GM18870 (cell line): ENCODE results near the gene EYA2.
A peak's percentile ranks its signal among the peaks of the same experiment; 100 is the strongest.

Source experiments
- ATAC-seq: cut with Tn5 transposase; IDR thresholded peaks from one replicate; pipeline ENCODE4 v1.9.1; 2021; ENCODE audit warnings: moderate library complexity; ENCODE audit not compliant: unreplicated experiment

The EYA2 gene

GRCh38 chr20:46975976-46976375 lies 81.3 kb downstream of the EYA2 start:
- no peak for ATAC-seq

DNA sequence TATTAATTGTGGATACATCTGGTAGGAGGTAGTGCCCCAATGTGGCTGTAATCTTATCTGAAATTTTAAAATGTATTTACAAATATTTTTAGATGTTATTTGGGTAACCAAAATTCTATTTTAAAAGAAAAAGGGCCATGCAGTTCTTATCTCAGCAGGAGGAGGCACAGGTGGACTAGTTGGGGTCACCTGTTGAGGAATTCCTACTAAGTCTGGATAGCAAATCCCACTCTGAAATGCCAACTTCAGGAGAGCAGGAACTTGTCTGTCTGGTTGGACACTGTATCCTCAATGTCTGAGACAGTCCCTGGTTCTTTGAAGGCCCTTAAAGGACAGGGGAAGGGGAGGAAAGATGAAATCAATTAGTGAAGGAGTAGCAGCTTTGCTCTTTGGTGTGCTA lies 82.6 kb downstream of the EYA2 start:
- no peak for ATAC-seq

- no peak for ATAC-seq
These were observed 83.4 kb downstream of the EYA2 start for GRCh38 chr20:46977909-46978588.

DNA sequence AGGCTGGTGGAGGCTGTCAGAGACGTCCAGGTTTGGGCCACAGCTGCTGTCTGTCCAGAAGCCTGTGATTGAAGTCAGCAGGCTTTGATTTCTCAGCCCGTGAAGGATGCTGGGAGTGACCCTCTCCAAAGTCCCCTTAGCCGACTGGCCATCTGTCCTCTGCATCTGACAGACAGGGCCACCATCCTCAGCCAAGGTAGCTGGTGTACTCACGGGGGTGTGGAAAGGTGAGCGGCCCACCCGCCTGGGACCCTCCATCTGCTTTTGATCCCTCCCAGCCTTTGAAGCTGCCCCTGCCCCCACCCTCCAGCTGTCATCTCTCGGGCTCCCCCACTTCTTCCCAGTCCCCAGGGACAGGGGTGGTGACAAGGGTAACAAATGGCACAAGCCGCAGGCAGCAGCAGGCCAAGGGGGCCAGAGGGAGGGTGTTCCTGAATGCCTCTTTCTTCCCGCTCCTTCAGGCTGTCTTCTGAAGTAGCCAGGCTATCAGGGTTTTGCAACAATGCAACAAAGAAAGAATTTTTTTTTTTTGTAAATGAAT lies 84.4 kb downstream of the EYA2 start:
- ATAC-seq: no peak

DNA sequence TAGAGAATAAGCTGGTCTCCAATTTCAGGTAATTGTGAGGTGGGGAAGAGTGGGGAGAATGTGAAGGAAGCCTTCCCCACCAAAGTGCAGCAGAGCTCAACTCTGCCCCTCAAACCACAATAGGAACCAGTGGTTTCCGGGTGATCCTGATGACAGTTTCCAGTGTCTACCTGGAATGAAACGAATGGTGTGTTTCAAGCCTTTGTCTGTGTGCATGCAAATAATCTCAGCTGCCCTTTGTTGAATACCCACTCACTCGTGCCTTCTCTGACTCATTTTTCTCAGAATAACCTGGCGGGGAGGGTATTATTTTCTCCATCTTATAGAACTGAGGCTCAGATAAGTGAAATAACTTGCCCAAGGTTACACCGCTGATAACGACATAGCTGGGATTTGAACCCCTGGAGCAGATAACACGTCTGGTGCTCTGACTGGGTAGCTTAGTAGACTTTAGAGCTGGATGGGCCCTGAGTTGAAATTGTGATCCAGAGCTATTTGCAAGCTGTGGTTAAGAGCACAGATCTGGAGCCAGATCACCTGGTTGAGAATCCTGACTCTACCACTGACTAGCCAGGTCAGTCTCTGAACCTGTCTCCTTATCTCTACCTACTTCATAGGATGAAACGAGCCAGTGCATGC lies 85.1 kb downstream of the EYA2 start:
- no peak for ATAC-seq

- ATAC-seq: no peak
These were observed 86.5 kb downstream of the EYA2 start for GRCh38 chr20:46981184-46981583.

GRCh38 chr20:46983466-46983865 lies 88.8 kb downstream of the EYA2 start:
- ATAC-seq: no peak

GRCh38 chr20:46984405-46984804 lies 89.8 kb downstream of the EYA2 start:
- ATAC-seq: no peak

DNA sequence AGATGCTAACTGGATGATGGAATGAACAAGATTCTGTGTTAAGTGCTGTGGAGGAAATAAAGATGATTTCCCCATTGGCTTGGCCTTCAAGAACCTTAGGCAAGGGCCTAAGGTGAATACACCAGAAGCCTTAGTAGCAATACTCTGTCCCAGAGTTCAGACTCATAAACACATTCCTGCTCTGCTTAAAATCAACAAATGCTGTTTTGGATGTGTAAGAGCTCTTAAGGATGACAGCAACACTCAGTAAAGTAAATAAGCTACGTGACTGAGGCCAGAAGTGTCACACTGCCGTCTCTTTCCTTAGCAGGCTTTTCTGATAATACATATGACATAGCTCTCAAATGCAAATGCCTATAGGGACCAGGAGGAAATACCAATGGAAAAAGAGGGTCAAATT lies 90.6 kb downstream of the EYA2 start:
- ATAC-seq: no peak

- ATAC-seq: no peak
These were observed 91.0 kb downstream of the EYA2 start for GRCh38 chr20:46985671-46986070.

GRCh38 chr20:46987001-46987400 lies 92.4 kb downstream of the EYA2 start:
- ATAC-seq: no peak

DNA sequence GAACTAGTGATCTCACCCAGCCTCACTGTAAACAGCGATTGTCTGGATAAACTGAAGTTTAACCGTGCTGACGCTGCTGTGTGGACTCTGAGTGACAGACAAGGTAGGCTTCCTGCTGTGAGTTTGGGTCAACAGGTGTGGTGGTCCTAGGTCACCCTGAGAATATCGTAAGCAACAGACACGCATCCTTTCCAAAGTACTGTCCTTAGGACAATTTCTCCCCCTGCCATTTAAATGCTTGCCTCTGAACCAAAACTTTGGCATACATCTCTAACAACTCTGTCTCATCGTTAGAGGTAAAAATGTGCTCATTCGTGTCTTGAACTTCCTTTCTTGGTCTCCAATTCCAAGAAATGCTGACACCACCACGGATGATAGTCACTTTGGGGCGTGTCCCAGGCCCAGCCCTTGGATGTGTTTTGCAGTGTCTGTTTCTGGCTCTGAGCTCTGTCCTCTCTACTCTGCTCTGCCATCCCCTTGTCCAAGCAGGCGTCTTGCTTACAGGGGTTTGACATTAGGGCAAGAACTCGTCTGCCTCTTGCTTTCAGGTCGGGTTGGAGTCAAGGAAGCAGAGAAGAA lies 95.5 kb downstream of the EYA2 start:
- ATAC-seq: no peak

GRCh38 chr20:46990596-46991104 lies 96.0 kb downstream of the EYA2 start:
- ATAC-seq: no peak

GRCh38 chr20:46991168-46991567 lies 96.5 kb downstream of the EYA2 start:
- ATAC-seq: no peak

- ATAC-seq: no peak
These were observed 97.4 kb downstream of the EYA2 start for GRCh38 chr20:46991880-46992639.

DNA sequence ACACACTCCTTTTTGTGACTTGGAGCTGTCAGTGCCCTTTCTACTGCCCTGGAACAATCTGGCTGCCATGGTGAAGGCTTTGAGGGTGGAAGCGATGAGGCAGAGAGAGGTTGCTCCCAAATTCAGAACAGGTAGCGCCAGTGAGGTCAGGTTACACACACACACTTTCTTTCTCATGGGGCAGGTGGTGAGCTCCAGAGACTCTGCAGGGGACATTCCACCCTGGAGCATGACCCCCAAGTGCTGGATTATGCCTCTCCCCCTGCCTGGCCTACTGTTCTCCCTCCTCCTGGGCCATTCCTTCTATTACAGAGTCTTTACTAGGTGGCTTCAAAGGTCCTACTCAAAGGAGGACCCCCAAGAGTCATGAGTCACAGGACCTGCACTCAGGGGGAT lies 98.0 kb downstream of the EYA2 start:
- no peak for ATAC-seq

- ATAC-seq: no peak
These were observed 98.9 kb downstream of the EYA2 start for GRCh38 chr20:46993465-46994095.

- ATAC-seq: peak; percentile 80
These were observed 99.7 kb downstream of the EYA2 start for GRCh38 chr20:46994341-46994740.

- no peak for ATAC-seq
These were observed 101.0 kb downstream of the EYA2 start for GRCh38 chr20:46995561-46996142.

GRCh38 chr20:46997187-46997586 lies 102.5 kb downstream of the EYA2 start:
- no peak for ATAC-seq
